Fibroblast of mammary gland (primary cell): ENCODE measurements around the gene GGPS1.
"Not testable (repeated sequence)": the region's sequence is repeated elsewhere in the genome, so short reads cannot be mapped to it uniquely, and the experiment has no call there.

Experiments used
- DNase-seq: peaks from one replicate; pipeline ENCODE4 v3.0.0-alpha.2; 2010; ENCODE audit warnings: low read depth
- H3K4me3 ChIP-seq: 2 replicates; pipeline ENCODE4 v1.5.1; 2011; ENCODE audit warnings: low read depth, mild to moderate bottlenecking, low read length, moderate library complexity; ENCODE audit not compliant: control insufficient read depth
- TF ChIP-seq, protein P1 (sequence below): conservative IDR thresholded peaks from 2 replicates; pipeline ENCODE4 v1.5.1; 2011; ENCODE audit warnings: low read depth, low read length, inconsistent platforms; ENCODE audit not compliant: control insufficient read depth, insufficient read depth

GGPS1 gene

DNA sequence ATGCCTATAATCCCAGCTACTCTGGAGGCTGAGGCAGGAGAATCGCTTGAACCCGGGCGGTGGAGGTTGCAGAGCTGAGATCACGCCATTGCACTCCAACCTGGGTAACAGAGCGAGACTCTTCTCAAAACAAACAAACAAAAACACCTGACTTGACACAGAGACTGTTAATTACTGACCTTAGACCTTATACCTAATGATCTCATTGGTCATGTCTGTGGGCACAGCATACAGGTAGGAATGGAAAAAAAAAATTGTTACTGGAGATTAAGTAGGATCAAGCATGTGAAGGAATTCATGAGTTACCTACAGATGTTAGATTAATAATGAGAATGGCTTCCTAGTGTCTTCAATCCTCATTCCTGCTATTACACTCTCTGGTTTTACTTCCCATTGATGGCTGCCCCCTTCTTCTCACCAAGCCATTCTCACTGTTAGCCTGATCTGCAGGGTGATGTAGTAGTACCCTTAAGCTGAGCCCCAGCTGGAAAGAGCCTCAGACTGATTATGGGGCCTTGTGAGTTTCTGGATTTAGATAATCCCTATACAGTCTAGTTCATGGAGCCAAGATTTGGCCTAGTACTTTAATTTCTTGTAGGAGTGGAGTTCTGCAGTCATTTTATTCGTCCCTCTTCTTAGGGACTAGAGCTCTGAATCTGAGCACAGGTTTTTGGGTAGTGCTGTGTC, 47.7 kb downstream of the GGPS1 start:
- TF ChIP-seq, protein P1, sequence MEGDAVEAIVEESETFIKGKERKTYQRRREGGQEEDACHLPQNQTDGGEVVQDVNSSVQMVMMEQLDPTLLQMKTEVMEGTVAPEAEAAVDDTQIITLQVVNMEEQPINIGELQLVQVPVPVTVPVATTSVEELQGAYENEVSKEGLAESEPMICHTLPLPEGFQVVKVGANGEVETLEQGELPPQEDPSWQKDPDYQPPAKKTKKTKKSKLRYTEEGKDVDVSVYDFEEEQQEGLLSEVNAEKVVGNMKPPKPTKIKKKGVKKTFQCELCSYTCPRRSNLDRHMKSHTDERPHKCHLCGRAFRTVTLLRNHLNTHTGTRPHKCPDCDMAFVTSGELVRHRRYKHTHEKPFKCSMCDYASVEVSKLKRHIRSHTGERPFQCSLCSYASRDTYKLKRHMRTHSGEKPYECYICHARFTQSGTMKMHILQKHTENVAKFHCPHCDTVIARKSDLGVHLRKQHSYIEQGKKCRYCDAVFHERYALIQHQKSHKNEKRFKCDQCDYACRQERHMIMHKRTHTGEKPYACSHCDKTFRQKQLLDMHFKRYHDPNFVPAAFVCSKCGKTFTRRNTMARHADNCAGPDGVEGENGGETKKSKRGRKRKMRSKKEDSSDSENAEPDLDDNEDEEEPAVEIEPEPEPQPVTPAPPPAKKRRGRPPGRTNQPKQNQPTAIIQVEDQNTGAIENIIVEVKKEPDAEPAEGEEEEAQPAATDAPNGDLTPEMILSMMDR = no peak
- no peak for DNase-seq
- no peak overlapping the region for H3K4me3 ChIP-seq

GRCh38 chr1:235378134-235378735, 49.9 kb downstream of the GGPS1 start:
- H3K4me3 ChIP-seq, DNase-seq: not testable (repeated sequence)

DNA sequence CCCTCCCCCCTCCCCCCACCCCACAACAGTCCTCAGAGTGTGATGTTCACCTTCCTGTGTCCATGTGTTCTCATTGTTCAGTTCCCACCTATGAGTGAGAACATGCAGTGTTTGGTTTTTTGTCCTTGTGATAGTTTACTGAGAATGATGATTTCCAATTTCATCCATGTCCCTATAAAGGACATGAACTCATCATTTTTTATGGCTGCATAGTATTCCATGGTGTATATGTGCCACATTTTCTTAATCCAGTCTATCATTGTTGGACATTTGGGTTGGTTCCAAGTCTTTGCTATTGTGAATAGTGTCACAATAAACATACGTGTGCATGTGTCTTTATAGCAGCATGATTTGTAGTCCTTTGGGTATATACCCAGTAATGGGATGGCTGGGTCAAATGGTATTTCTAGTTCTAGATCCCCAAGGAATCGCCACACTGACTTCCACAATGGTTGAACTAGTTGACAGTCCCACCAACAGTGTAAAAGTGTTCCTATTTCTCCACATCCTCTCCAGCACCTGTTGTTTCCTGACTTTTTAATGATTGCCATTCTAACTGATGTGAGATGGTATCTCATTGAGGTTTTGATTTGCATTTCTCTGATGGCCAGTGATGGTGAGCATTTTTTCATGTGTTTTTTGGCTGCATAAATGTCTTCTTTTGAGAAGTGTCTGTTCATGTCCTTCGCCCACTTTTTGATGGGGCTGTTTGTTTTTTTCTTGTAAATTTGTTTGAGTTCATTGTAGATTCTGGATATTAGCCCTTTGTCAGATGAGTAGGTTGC, 53.8 kb downstream of the GGPS1 start:
- DNase-seq = not testable (repeated sequence)

GRCh38 chr1:235385633-235386032, 57.3 kb downstream of the GGPS1 start:
- not testable (repeated sequence) for DNase-seq, H3K4me3 ChIP-seq

More for the DNA sequence above, 53.8 kb downstream of the GGPS1 start:
- H3K4me3 ChIP-seq = not testable (repeated sequence)

GRCh38 chr1:235391874-235392273, 63.5 kb downstream of the GGPS1 start:
- TF ChIP-seq, protein P1 = no peak
- DNase-seq = no peak
- H3K4me3 ChIP-seq = no peak overlapping the region
